RPMI7951 (cell line): ENCODE measurements around the gene CCL25. TPM values are rescaled to one million over a fixed set of nuclear protein-coding genes. Genes with fewer than 3 reads are reported as not detected.
A peak's percentile ranks its signal among the peaks of the same experiment; 100 is the strongest.

Source experiments
- DNase-seq: peaks from one replicate; pipeline ENCODE4 v3.0.0-alpha.2; 2012; ENCODE audit warnings: low read depth
- total RNA-seq: library from RNA; depleted of rRNA; stranded (reverse); fragments of >200 nt; shearing (Covaris generic); gene quantifications from 2 replicates; pipeline ENCODE4 v1.2.3, GENCODE V29; 2014

CCL25 gene
- total RNA-seq, 1 experiment from 2014 or later, result not detected

- DNase-seq, result no peak
These were observed 6.5 kb upstream of the CCL25 start for GRCh38 chr19:8045872-8046568.

- DNase-seq, result no peak
These were observed 5.9 kb upstream of the CCL25 start for GRCh38 chr19:8046569-8047165.

- DNase-seq, result peak; percentile 64
These were observed 2.1 kb upstream of the CCL25 start for GRCh38 chr19:8050274-8051096.

GRCh38 chr19:8054169-8054568 is 1.6 kb downstream of the CCL25 start:
- DNase-seq, result no peak

GRCh38 chr19:8056533-8056932 is 4.0 kb downstream of the CCL25 start:
- DNase-seq, result no peak

- DNase-seq, result no peak
These were observed 5.1 kb downstream of the CCL25 start for GRCh38 chr19:8057545-8058270.

- no peak for DNase-seq
These were observed 12.6 kb downstream of the CCL25 start for GRCh38 chr19:8064911-8065874.

GRCh38 chr19:8065875-8066261 is 13.3 kb downstream of the CCL25 start:
- no peak for DNase-seq

- DNase-seq, result peak; percentile 60
These were observed 16.8 kb downstream of the CCL25 start for GRCh38 chr19:8069096-8069973.

- no peak for DNase-seq
These were observed 19.4 kb downstream of the CCL25 start for GRCh38 chr19:8071912-8072311.

GRCh38 chr19:8074501-8074900 is 21.9 kb downstream of the CCL25 start:
- DNase-seq, result no peak

- DNase-seq, result no peak
These were observed 22.9 kb downstream of the CCL25 start for GRCh38 chr19:8075158-8076074.

- DNase-seq, result no peak
These were observed 27.4 kb downstream of the CCL25 start for GRCh38 chr19:8079988-8080387.

GRCh38 chr19:8080832-8081231 is 28.3 kb downstream of the CCL25 start:
- no peak for DNase-seq

- DNase-seq, result no peak
These were observed 29.3 kb downstream of the CCL25 start for GRCh38 chr19:8081569-8082550.

- no peak for DNase-seq
These were observed 30.6 kb downstream of the CCL25 start for GRCh38 chr19:8083141-8083540.

- no peak for DNase-seq
These were observed 31.6 kb downstream of the CCL25 start for GRCh38 chr19:8084152-8084551.
